Measurements from ENCODE around the gene MAP3K12. TPM values are rescaled to one million over a fixed set of nuclear protein-coding genes. Genes with fewer than 3 reads are reported as not detected.

MAP3K12 gene
- total and polyA plus RNA-seq, 2 of the 13 experiments (the other 11 are each of a cell fraction or from before 2014, with no cell fraction given): 0.20 to 1.1 TPM

GRCh38 chr12:53500776-53501614, 1.7 kb upstream of the MAP3K12 start, which contains the start of gene TARBP2 (continued):
- TF ChIP-seq LBX2 (CRISPR knock-in tag; IDR thresholded peaks at IDR 0.05; ENCODE audit: borderline replicate concordance): no peak
- TF ChIP-seq NCOA1 (CRISPR knock-in tag; IDR thresholded peaks at IDR 0.05): no peak
- no peak for TF ChIP-seq TCF7 (IDR thresholded peaks at IDR 0.05; ENCODE audit: low read depth)
- peak; percentile 93 for TF ChIP-seq SNAPC5 (CRISPR knock-in tag; IDR thresholded peaks at IDR 0.05; ENCODE audit: borderline replicate concordance)
- no peak for TF ChIP-seq LRRFIP1 (CRISPR knock-in tag; conservative IDR thresholded peaks at IDR 0.05)
- TF ChIP-seq NR3C1 (CRISPR knock-in tag; IDR thresholded peaks at IDR 0.05): no peak
- TF ChIP-seq TSC22D2 (CRISPR knock-in tag; IDR thresholded peaks at IDR 0.05; ENCODE audit: borderline replicate concordance): 0 out of 2 replicates have a peak, but pooled peaks have one; percentile 26
- peak; percentile 85; the same call in 1 of the 2 replicates for TF ChIP-seq ZFP91 (CRISPR knock-in tag; IDR thresholded peaks at IDR 0.05; ENCODE audit: borderline replicate concordance)
- TF ChIP-seq NKX3-1 (CRISPR knock-in tag; IDR thresholded peaks at IDR 0.05): peak; percentile 69; the same call in 1 of the 2 replicates
- TF ChIP-seq KAT7 (CRISPR knock-in tag; IDR thresholded peaks at IDR 0.05; ENCODE audit: borderline replicate concordance): no peak
- TF ChIP-seq ZNF580 (CRISPR knock-in tag; IDR thresholded peaks at IDR 0.05; ENCODE audit: borderline replicate concordance, low read depth): no peak; the same call in 1 of the 2 replicates
- TF ChIP-seq TEAD3 (CRISPR knock-in tag; optimal IDR thresholded peaks at IDR 0.05; ENCODE audit: borderline replicate concordance): no peak
- TF ChIP-seq MIER2 (CRISPR knock-in tag; IDR thresholded peaks at IDR 0.05): no peak
- no peak; the same call in 1 of the 2 replicates for TF ChIP-seq ZNF256 (CRISPR knock-in tag; conservative IDR thresholded peaks at IDR 0.05)
- no peak for TF ChIP-seq ZNF484 (CRISPR knock-in tag; IDR thresholded peaks at IDR 0.05; ENCODE audit: borderline replicate concordance, low read depth)
- peak; percentile 78 for TF ChIP-seq ZBTB38 (CRISPR knock-in tag; IDR thresholded peaks at IDR 0.05)
- TF ChIP-seq MBNL3 (CRISPR knock-in tag; conservative IDR thresholded peaks at IDR 0.05): no peak
- peak; percentile 77; the same call in 1 of the 2 replicates for TF ChIP-seq ZNF790 (CRISPR knock-in tag; IDR thresholded peaks at IDR 0.05; ENCODE audit: borderline replicate concordance)
- no peak for TF ChIP-seq ZNF570 (CRISPR knock-in tag; IDR thresholded peaks at IDR 0.05; ENCODE audit: borderline replicate concordance)
- peak; percentile 70 for TF ChIP-seq SUZ12 (IDR thresholded peaks at IDR 0.05; ENCODE audit: low read depth, low read length)
- no peak for TF ChIP-seq ATRX (CRISPR knock-in tag; IDR thresholded peaks at IDR 0.05; ENCODE audit: borderline replicate concordance)
- no peak; the same call in 1 of the 2 replicates for TF ChIP-seq ZBTB25 (CRISPR knock-in tag; IDR thresholded peaks at IDR 0.05)
- TF ChIP-seq SIX1 (CRISPR knock-in tag; IDR thresholded peaks at IDR 0.05; ENCODE audit: borderline replicate concordance): no peak
- no peak; the same call in 1 of the 2 replicates for TF ChIP-seq ZNF33A (CRISPR knock-in tag; IDR thresholded peaks at IDR 0.05; ENCODE audit: borderline replicate concordance)

Data from HepG2 (cell line).